Measurements from ENCODE around the gene SCD. TPM values are rescaled to one million over a fixed set of nuclear protein-coding genes. Genes with fewer than 3 reads are reported as not detected.

Gene SCD
- total and polyA plus RNA-seq, 2 of the 13 experiments (the other 11 are each of a cell fraction or from before 2014, with no cell fraction given): 492 to 512 TPM

- TF ChIP-seq, protein P1, sequence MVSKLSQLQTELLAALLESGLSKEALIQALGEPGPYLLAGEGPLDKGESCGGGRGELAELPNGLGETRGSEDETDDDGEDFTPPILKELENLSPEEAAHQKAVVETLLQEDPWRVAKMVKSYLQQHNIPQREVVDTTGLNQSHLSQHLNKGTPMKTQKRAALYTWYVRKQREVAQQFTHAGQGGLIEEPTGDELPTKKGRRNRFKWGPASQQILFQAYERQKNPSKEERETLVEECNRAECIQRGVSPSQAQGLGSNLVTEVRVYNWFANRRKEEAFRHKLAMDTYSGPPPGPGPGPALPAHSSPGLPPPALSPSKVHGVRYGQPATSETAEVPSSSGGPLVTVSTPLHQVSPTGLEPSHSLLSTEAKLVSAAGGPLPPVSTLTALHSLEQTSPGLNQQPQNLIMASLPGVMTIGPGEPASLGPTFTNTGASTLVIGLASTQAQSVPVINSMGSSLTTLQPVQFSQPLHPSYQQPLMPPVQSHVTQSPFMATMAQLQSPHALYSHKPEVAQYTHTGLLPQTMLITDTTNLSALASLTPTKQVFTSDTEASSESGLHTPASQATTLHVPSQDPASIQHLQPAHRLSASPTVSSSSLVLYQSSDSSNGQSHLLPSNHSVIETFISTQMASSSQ (IDR thresholded peaks at IDR 0.05; ENCODE audit: low read depth): no peak
- TF ChIP-seq, protein P1 (CRISPR knock-in tag; IDR thresholded peaks at IDR 0.05; ENCODE audit: borderline replicate concordance): no peak; the same call in 1 of the 2 replicates
- TF ChIP-seq MEIS1 (CRISPR knock-in tag; IDR thresholded peaks at IDR 0.05; ENCODE audit: borderline replicate concordance) (0 out of 2 replicates have a peak, but pooled peaks have one; percentile 24), HNF4A (CRISPR knock-in tag; IDR thresholded peaks at IDR 0.05) (peak; percentile 58), ZZZ3 (CRISPR knock-in tag; IDR thresholded peaks at IDR 0.05; ENCODE audit: borderline replicate concordance) (0 out of 2 replicates have a peak, but pooled peaks have one; percentile 37), ZFP82 (CRISPR knock-in tag; IDR thresholded peaks at IDR 0.05; ENCODE audit: borderline replicate concordance) (no peak), MEIS2 (CRISPR knock-in tag; IDR thresholded peaks at IDR 0.05) (0 out of 2 replicates have a peak, but pooled peaks have one; percentile 44), KLF12 (CRISPR knock-in tag; IDR thresholded peaks at IDR 0.05; ENCODE audit: borderline replicate concordance) (peak; percentile 69; the same call in 1 of the 2 replicates), ZBTB38 (CRISPR knock-in tag; IDR thresholded peaks at IDR 0.05) (peak; percentile 41; the same call in 1 of the 2 replicates)
- TF ChIP-seq, protein P2, sequence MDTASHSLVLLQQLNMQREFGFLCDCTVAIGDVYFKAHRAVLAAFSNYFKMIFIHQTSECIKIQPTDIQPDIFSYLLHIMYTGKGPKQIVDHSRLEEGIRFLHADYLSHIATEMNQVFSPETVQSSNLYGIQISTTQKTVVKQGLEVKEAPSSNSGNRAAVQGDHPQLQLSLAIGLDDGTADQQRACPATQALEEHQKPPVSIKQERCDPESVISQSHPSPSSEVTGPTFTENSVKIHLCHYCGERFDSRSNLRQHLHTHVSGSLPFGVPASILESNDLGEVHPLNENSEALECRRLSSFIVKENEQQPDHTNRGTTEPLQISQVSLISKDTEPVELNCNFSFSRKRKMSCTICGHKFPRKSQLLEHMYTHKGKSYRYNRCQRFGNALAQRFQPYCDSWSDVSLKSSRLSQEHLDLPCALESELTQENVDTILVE (CRISPR knock-in tag; IDR thresholded peaks at IDR 0.05): no peak
- TF ChIP-seq, protein P3, sequence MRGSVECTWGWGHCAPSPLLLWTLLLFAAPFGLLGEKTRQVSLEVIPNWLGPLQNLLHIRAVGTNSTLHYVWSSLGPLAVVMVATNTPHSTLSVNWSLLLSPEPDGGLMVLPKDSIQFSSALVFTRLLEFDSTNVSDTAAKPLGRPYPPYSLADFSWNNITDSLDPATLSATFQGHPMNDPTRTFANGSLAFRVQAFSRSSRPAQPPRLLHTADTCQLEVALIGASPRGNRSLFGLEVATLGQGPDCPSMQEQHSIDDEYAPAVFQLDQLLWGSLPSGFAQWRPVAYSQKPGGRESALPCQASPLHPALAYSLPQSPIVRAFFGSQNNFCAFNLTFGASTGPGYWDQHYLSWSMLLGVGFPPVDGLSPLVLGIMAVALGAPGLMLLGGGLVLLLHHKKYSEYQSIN (CRISPR knock-in tag; IDR thresholded peaks at IDR 0.05; ENCODE audit: borderline replicate concordance): no peak
Measured at GRCh38 chr10:100370714-100371481, 23.9 kb downstream of the SCD start (continued).
